ENCODE results near the gene UFD1. TPM values are rescaled to one million over a fixed set of nuclear protein-coding genes. Genes with fewer than 3 reads are reported as not detected.
A peak's percentile ranks its signal among the peaks of the same experiment; 100 is the strongest.

UFD1 gene
- total and polyA plus RNA-seq, 9 of the 15 experiments (the other 6 are each of a cell fraction or from before 2014, with no cell fraction given), result 238 to 645 (median 363) TPM

DNA sequence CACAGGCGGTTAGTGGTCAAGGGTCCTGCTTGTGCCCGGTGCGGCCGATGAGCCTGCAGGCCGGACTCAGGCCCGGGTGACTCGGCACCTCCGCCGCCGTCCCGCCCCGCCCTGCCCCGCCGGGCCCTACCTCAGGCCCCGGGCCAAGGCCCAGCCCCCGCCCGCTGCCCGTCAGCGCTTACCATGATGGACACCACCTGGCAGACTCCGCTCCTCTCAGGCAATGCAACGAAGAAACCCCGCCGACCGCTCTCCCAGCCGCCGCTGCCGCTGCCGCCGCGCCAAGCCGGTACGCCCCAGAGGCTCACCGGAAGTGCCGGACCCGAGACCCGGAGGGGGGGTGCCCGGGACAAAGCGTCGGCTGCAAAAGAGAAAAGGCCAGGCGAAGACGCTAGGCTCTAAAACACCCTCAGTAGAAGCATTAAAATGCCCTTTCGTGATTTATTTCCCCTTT, at the start of gene UFD1 (continued):
- TF ChIP-seq, protein P1, sequence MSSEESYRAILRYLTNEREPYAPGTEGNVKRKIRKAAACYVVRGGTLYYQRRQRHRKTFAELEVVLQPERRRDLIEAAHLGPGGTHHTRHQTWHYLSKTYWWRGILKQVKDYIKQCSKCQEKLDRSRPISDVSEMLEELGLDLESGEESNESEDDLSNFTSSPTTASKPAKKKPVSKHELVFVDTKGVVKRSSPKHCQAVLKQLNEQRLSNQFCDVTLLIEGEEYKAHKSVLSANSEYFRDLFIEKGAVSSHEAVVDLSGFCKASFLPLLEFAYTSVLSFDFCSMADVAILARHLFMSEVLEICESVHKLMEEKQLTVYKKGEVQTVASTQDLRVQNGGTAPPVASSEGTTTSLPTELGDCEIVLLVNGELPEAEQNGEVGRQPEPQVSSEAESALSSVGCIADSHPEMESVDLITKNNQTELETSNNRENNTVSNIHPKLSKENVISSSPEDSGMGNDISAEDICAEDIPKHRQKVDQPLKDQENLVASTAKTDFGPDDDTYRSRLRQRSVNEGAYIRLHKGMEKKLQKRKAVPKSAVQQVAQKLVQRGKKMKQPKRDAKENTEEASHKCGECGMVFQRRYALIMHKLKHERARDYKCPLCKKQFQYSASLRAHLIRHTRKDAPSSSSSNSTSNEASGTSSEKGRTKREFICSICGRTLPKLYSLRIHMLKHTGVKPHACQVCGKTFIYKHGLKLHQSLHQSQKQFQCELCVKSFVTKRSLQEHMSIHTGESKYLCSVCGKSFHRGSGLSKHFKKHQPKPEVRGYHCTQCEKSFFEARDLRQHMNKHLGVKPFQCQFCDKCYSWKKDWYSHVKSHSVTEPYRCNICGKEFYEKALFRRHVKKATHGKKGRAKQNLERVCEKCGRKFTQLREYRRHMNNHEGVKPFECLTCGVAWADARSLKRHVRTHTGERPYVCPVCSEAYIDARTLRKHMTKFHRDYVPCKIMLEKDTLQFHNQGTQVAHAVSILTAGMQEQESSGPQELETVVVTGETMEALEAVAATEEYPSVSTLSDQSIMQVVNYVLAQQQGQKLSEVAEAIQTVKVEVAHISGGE (CRISPR knock-in tag; IDR thresholded peaks at IDR 0.05), result peak in 1 of 3 experiments; percentile 84; a peak in 2 of 6 replicates
- TF ChIP-seq CBFA2T3 (IDR thresholded peaks at IDR 0.05), result no peak
- no peak for TF ChIP-seq HDAC8 (tag; IDR thresholded peaks at IDR 0.05)
- TF ChIP-seq EZH2 (IDR thresholded peaks at IDR 0.05; ENCODE audit: borderline replicate concordance, low read depth, low read length), result no peak
- no peak for TF ChIP-seq ESRRB (CRISPR knock-in tag; IDR thresholded peaks at IDR 0.05; ENCODE audit: borderline replicate concordance)
- no peak for TF ChIP-seq PHTF2 (CRISPR knock-in tag; IDR thresholded peaks at IDR 0.05)
- no peak for TF ChIP-seq ZNF124 (CRISPR knock-in tag; IDR thresholded peaks at IDR 0.05)
- TF ChIP-seq SP2 (IDR thresholded peaks at IDR 0.05; ENCODE audit: extremely low read depth, low read depth, low read length, poor library complexity, severe bottlenecking), result no peak
- no peak for TF ChIP-seq GTF2E2 (tag; IDR thresholded peaks at IDR 0.05)
- no peak for TF ChIP-seq HDGF (IDR thresholded peaks at IDR 0.05)
- TF ChIP-seq ZNF41 (CRISPR knock-in tag; conservative IDR thresholded peaks at IDR 0.05), result no peak
- no peak for TF ChIP-seq MCM5 (IDR thresholded peaks at IDR 0.05; ENCODE audit: low read depth)
- no peak for TF ChIP-seq HNRNPH1 (optimal IDR thresholded peaks at IDR 0.05; ENCODE audit: low read depth, low read length)
- no peak for TF ChIP-seq TCFL5 (CRISPR knock-in tag; conservative IDR thresholded peaks at IDR 0.05)
- no peak for TF ChIP-seq MCM3 (IDR thresholded peaks at IDR 0.05)
- TF ChIP-seq, protein P2, sequence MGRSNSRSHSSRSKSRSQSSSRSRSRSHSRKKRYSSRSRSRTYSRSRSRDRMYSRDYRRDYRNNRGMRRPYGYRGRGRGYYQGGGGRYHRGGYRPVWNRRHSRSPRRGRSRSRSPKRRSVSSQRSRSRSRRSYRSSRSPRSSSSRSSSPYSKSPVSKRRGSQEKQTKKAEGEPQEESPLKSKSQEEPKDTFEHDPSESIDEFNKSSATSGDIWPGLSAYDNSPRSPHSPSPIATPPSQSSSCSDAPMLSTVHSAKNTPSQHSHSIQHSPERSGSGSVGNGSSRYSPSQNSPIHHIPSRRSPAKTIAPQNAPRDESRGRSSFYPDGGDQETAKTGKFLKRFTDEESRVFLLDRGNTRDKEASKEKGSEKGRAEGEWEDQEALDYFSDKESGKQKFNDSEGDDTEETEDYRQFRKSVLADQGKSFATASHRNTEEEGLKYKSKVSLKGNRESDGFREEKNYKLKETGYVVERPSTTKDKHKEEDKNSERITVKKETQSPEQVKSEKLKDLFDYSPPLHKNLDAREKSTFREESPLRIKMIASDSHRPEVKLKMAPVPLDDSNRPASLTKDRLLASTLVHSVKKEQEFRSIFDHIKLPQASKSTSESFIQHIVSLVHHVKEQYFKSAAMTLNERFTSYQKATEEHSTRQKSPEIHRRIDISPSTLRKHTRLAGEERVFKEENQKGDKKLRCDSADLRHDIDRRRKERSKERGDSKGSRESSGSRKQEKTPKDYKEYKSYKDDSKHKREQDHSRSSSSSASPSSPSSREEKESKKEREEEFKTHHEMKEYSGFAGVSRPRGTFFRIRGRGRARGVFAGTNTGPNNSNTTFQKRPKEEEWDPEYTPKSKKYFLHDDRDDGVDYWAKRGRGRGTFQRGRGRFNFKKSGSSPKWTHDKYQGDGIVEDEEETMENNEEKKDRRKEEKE (IDR thresholded peaks at IDR 0.05; ENCODE audit: borderline replicate concordance in 1 of 2, control insufficient read depth in 1 of 2, low read depth in 2 of 2, low read length in 1 of 2), result no peak
- TF ChIP-seq, protein P3, sequence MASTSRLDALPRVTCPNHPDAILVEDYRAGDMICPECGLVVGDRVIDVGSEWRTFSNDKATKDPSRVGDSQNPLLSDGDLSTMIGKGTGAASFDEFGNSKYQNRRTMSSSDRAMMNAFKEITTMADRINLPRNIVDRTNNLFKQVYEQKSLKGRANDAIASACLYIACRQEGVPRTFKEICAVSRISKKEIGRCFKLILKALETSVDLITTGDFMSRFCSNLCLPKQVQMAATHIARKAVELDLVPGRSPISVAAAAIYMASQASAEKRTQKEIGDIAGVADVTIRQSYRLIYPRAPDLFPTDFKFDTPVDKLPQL (IDR thresholded peaks at IDR 0.05; ENCODE audit: extremely low read depth, insufficient read length), result no peak
- no peak for TF ChIP-seq FOXM1 (IDR thresholded peaks at IDR 0.05; ENCODE audit: low read depth)
- no peak for TF ChIP-seq FOXM1 (CRISPR knock-in tag; IDR thresholded peaks at IDR 0.05; ENCODE audit: low read depth)
- TF ChIP-seq, protein P4, sequence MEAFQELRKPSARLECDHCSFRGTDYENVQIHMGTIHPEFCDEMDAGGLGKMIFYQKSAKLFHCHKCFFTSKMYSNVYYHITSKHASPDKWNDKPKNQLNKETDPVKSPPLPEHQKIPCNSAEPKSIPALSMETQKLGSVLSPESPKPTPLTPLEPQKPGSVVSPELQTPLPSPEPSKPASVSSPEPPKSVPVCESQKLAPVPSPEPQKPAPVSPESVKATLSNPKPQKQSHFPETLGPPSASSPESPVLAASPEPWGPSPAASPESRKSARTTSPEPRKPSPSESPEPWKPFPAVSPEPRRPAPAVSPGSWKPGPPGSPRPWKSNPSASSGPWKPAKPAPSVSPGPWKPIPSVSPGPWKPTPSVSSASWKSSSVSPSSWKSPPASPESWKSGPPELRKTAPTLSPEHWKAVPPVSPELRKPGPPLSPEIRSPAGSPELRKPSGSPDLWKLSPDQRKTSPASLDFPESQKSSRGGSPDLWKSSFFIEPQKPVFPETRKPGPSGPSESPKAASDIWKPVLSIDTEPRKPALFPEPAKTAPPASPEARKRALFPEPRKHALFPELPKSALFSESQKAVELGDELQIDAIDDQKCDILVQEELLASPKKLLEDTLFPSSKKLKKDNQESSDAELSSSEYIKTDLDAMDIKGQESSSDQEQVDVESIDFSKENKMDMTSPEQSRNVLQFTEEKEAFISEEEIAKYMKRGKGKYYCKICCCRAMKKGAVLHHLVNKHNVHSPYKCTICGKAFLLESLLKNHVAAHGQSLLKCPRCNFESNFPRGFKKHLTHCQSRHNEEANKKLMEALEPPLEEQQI (IDR thresholded peaks at IDR 0.05), result no peak
